ENCODE results near the gene PPP4R2.

PPP4R2 gene

GRCh38 chr3:73080216-73080966 is 83.8 kb downstream of the PPP4R2 start:
- ATAC-seq: no peak
- TF ChIP-seq PATZ1 (CRISPR knock-in tag; IDR thresholded peaks at IDR 0.05; ENCODE audit: borderline replicate concordance): no peak
- TF ChIP-seq TOX (CRISPR knock-in tag; IDR thresholded peaks at IDR 0.05; ENCODE audit: borderline replicate concordance): no peak
- no peak for TF ChIP-seq ZC3H10 (CRISPR knock-in tag; IDR thresholded peaks at IDR 0.05)
- no peak for TF ChIP-seq POU6F1 (CRISPR knock-in tag; IDR thresholded peaks at IDR 0.05; ENCODE audit: borderline replicate concordance, low read depth)
- TF ChIP-seq ISL1 (CRISPR knock-in tag; IDR thresholded peaks at IDR 0.05): no peak
- no peak for TF ChIP-seq ZNF565 (CRISPR knock-in tag; conservative IDR thresholded peaks at IDR 0.05; ENCODE audit: low read depth)
- TF ChIP-seq CSRNP3 (CRISPR knock-in tag; IDR thresholded peaks at IDR 0.05): no peak
- no peak for TF ChIP-seq ZNF70 (CRISPR knock-in tag; IDR thresholded peaks at IDR 0.05)
- no peak for TF ChIP-seq OSR1 (CRISPR knock-in tag; IDR thresholded peaks at IDR 0.05)
- no peak for TF ChIP-seq SNAI2 (CRISPR knock-in tag; IDR thresholded peaks at IDR 0.05)

- no peak for TF ChIP-seq ZNF70 (CRISPR knock-in tag; IDR thresholded peaks at IDR 0.05)
- TF ChIP-seq, protein P1, sequence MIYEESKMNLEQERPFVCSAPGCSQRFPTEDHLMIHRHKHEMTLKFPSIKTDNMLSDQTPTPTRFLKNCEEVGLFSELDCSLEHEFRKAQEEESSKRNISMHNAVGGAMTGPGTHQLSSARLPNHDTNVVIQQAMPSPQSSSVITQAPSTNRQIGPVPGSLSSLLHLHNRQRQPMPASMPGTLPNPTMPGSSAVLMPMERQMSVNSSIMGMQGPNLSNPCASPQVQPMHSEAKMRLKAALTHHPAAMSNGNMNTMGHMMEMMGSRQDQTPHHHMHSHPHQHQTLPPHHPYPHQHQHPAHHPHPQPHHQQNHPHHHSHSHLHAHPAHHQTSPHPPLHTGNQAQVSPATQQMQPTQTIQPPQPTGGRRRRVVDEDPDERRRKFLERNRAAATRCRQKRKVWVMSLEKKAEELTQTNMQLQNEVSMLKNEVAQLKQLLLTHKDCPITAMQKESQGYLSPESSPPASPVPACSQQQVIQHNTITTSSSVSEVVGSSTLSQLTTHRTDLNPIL (CRISPR knock-in tag; IDR thresholded peaks at IDR 0.05; ENCODE audit: low read depth): no peak
- no peak for ATAC-seq
These were observed 84.5 kb downstream of the PPP4R2 start for GRCh38 chr3:73081140-73081539.

GRCh38 chr3:73084170-73084569 is 87.6 kb downstream of the PPP4R2 start:
- ATAC-seq: no peak
- TF ChIP-seq PPARA (CRISPR knock-in tag; IDR thresholded peaks at IDR 0.05; ENCODE audit: borderline replicate concordance) (no peak), GLIS3 (CRISPR knock-in tag; IDR thresholded peaks at IDR 0.05) (no peak), BACH2 (CRISPR knock-in tag; IDR thresholded peaks at IDR 0.05; ENCODE audit: borderline replicate concordance) (no peak), TCF4 (CRISPR knock-in tag; IDR thresholded peaks at IDR 0.05; ENCODE audit: borderline replicate concordance) (no peak), ZC3H10 (CRISPR knock-in tag; IDR thresholded peaks at IDR 0.05) (no peak), RARB (CRISPR knock-in tag; IDR thresholded peaks at IDR 0.05) (no peak), SNAI2 (CRISPR knock-in tag; IDR thresholded peaks at IDR 0.05) (no peak)
- TF ChIP-seq, protein P2, sequence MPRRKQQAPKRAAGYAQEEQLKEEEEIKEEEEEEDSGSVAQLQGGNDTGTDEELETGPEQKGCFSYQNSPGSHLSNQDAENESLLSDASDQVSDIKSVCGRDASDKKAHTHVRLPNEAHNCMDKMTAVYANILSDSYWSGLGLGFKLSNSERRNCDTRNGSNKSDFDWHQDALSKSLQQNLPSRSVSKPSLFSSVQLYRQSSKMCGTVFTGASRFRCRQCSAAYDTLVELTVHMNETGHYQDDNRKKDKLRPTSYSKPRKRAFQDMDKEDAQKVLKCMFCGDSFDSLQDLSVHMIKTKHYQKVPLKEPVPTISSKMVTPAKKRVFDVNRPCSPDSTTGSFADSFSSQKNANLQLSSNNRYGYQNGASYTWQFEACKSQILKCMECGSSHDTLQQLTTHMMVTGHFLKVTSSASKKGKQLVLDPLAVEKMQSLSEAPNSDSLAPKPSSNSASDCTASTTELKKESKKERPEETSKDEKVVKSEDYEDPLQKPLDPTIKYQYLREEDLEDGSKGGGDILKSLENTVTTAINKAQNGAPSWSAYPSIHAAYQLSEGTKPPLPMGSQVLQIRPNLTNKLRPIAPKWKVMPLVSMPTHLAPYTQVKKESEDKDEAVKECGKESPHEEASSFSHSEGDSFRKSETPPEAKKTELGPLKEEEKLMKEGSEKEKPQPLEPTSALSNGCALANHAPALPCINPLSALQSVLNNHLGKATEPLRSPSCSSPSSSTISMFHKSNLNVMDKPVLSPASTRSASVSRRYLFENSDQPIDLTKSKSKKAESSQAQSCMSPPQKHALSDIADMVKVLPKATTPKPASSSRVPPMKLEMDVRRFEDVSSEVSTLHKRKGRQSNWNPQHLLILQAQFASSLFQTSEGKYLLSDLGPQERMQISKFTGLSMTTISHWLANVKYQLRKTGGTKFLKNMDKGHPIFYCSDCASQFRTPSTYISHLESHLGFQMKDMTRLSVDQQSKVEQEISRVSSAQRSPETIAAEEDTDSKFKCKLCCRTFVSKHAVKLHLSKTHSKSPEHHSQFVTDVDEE (CRISPR knock-in tag; IDR thresholded peaks at IDR 0.05): no peak

DNA sequence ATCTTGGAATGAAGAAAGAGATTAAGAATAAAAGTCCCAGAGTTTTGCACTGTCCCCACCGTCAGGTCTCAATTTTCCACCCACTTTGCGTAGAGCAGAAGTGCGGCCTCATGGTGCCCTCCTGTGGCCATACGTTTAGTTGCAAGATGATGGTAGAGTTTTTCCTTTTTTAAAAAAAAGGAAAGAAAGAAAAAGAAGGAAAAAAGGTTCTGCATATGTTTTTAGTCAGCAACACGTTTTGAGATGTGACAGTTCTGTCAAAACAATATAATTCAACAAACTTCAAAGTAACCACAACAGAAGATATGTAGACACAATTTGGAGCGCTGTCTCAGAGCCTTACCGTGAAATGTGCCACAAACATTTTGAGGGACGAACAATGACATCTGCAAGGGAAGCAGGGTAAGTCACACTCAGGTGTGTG is 89.5 kb downstream of the PPP4R2 start:
- ATAC-seq: peak; percentile 86
- no peak for TF ChIP-seq ZNF565 (CRISPR knock-in tag; conservative IDR thresholded peaks at IDR 0.05; ENCODE audit: low read depth)
- TF ChIP-seq ISL1 (CRISPR knock-in tag; IDR thresholded peaks at IDR 0.05): no peak
- TF ChIP-seq ZNF70 (CRISPR knock-in tag; IDR thresholded peaks at IDR 0.05): no peak

All from SK-N-SH treated with all-trans-retinoic acid at 6 μM for 48 hours (cell line).